Psoas muscle (tissue), 8 donors: ENCODE results near the gene JAM3. TPM values are rescaled to one million over a fixed set of nuclear protein-coding genes. Genes with fewer than 3 reads are reported as not detected.

ENCODE experiments used
- ATAC-seq, 4 donors: fragments of 200-7000 bp; cut with Tn5 transposase; one replicate each; pipeline ENCODE4 v1.9.1; 2020; ENCODE audit warnings: moderate library complexity in 3 of 4, mild to moderate bottlenecking in 2 of 4
- DNase-seq, 2 donors: peaks; one replicate each; pipeline ENCODE4 v3.0.0-alpha.2; 2020
- H3K27ac ChIP-seq: fragments of 200-600 bp; one replicate; pipeline ENCODE4 v1.8.0; 2022
- H3K27me3 ChIP-seq, 3 donors: fragments of 200-600 bp in 1 of 3; one replicate each; pipeline versions ENCODE4 v1.6.1 to v1.8.0; 2013 to 2022; ENCODE audit warnings: low read length in 2 of 3, mild to moderate bottlenecking in 2 of 3, moderate library complexity in 1 of 3; ENCODE audit not compliant: insufficient read depth in 3 of 3
- H3K36me3 ChIP-seq, 2 donors: fragments of 200-600 bp in 1 of 2; one replicate each; pipeline versions ENCODE4 v1.6.1 to v1.8.0; 2013 to 2022; ENCODE audit warnings: low read depth in 1 of 2, mild to moderate bottlenecking in 1 of 2, moderate library complexity in 1 of 2; ENCODE audit not compliant: insufficient read depth in 1 of 2
- H3K4me1 ChIP-seq: fragments of 200-600 bp; one replicate; pipeline ENCODE4 v1.8.0; 2022
- H3K4me3 ChIP-seq: fragments of 200-600 bp; one replicate; pipeline ENCODE4 v1.8.0; 2022; ENCODE audit warnings: mild to moderate bottlenecking
- H3K9me3 ChIP-seq: fragments of 200-600 bp; one replicate; pipeline ENCODE4 v1.8.0; 2022
- WGBS, 3 donors: extraction: QIAGEN DNeasy Blood & Tissue Kit; methylation state at CpG; one replicate each; pipeline versions ENCODE4 v1.1.6 to v1.1.7; 2013; 5-methylcytosine and 5-hydroxymethylcytosine counted together
- intact Hi-C, 2 donors: fragments of 100-400 bp; cut with DNase I; formaldehyde crosslinking; loops; one replicate each; pipeline versions ENCODE4 v1.11.0 to v1.14.2; 2022
- polyA plus RNA-seq, 3 donors: library from polyadenylated mRNA; stranded (reverse); fragments of 200-250 nt; gene quantifications; one replicate each; pipeline ENCODE4 v1.2.3, GENCODE V29; 2013
- total RNA-seq, 4 donors: library from RNA; stranded (reverse); fragmentation: NEBNext Ultra II Directional in 2 of 4; extraction: Animal tissue kit (Norgen Biotek cat#: 25700) in 2 of 4; gene quantifications; one replicate each; pipeline versions ENCODE4 v1.2.1 to v1.2.4, GENCODE V29; 2021 to 2023
- TF ChIP-seq, protein P1 (sequence below): fragments of 200-600 bp; IDR thresholded peaks from one replicate; pipeline ENCODE4 v1.8.0; 2022; ENCODE audit warnings: antibody characterized with exemption
- donor health status: healthy with polysubstance abuse.
- donor health status: DM: no; HTN: no; CAD: no; lungs with moderate emphysema.
- donor health status: Bipolar disorder and iron deficiency.
- donor health status: healthy.
- donor health status: DM: yes; HTN: yes; CAD: no.
- donor health status: DM: no; HTN: no; CAD: no.
- donor health status: DM: no; HTN: no; CAD: no.
- donor health status: DM: yes; HTN: yes; CAD: no.

JAM3 gene
- total and polyA plus RNA-seq, 7 donors = 2.4 to 12.7 (median 5.8) TPM

- TF ChIP-seq, protein P1, sequence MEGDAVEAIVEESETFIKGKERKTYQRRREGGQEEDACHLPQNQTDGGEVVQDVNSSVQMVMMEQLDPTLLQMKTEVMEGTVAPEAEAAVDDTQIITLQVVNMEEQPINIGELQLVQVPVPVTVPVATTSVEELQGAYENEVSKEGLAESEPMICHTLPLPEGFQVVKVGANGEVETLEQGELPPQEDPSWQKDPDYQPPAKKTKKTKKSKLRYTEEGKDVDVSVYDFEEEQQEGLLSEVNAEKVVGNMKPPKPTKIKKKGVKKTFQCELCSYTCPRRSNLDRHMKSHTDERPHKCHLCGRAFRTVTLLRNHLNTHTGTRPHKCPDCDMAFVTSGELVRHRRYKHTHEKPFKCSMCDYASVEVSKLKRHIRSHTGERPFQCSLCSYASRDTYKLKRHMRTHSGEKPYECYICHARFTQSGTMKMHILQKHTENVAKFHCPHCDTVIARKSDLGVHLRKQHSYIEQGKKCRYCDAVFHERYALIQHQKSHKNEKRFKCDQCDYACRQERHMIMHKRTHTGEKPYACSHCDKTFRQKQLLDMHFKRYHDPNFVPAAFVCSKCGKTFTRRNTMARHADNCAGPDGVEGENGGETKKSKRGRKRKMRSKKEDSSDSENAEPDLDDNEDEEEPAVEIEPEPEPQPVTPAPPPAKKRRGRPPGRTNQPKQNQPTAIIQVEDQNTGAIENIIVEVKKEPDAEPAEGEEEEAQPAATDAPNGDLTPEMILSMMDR = no peak
- Histone ChIP-seq H3K27me3 (peaks cover 0 to 2% (median 0%) of the 10 kb centered on the region in 3 donors), H3K9me3 (no peaks in the 10 kb centered on the region), H3K4me3 (no peak overlapping the region), H3K36me3 (no peaks in the 10 kb centered on the region), H3K4me1 (peaks cover 19% of the 10 kb centered on the region), H3K27ac (no peak overlapping the region)
- ATAC-seq (no peak), DNase-seq (no peak)
- intact Hi-C loops = loop anchor here in 1 of 2 donors (5.0 kb wide), 1 partner anchor 122 kb away; no protein-coding TSS in a partner anchor
- 43 to 54% (median 47%) methylated on average over 11 of the region's 11 CpGs for WGBS, 3 donors
Measured at GRCh38 chr11:134049303-134049702, 19.6 kb upstream of the JAM3 start.

DNA sequence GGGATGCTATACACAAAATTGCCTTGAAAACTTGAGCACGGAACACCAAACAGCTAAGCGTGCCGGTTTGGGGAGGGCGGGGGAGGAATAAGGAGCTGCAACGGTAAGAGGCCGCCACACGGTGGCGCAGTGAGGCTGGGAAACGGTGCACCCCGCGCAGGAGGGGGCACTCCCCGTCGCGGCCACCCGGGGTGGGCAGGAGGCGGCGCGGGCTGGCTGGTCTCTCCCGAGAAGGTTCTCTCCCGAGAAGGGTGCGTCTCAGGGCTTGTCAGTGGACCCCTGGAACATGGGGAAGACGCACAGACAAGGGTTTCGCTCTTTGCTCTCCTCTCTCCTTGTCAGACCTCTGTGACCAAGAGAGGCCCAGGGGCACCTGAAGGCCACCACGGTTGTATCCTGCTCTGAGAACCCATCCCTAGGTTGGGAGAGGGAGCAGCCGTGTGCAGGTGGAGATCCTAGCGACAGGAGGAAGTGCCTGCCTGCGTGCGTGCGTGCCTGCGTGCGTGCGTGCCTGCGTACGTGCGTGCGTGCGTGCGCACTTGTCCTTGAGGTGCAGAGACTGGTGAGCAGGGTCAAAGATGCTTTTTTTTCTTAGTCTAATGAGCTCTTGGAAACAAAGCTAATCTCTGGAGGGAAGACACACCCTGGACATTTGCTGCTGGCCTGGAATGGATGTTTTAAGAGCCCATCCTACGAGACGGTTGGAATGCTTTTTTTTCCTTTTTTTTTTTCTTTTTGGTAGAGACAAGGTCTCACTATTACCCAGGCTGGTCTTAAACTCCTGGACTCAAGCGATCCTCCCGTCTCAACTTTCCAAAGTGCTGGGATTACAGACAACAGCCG is 18.1 kb upstream of the JAM3 start:
- DNase-seq = peak; percentile 81 to 85
- Histone ChIP-seq H3K27ac (no peak overlapping the region), H3K36me3 (no peaks in the 10 kb centered on the region), H3K9me3 (no peaks in the 10 kb centered on the region), H3K4me3 (peak overlapping the region; percentile 45), H3K27me3 (peaks cover 0 to 2% (median 0%) of the 10 kb centered on the region in 3 donors), H3K4me1 (peaks cover 10% of the 10 kb centered on the region)
- TF ChIP-seq, protein P1 = peak; percentile 91
- WGBS, 3 donors = 38 to 41% (median 40%) methylated on average over 41 to 43 of the region's 43 CpGs
- peak; percentile 67 to 80 (median 74) for ATAC-seq
- intact Hi-C loops = loop anchor here (1.0 to 2.0 kb wide), 2 partner anchors 88 to 89 kb away; no protein-coding TSS in a partner anchor

GRCh38 chr11:134052395-134052987 is 16.4 kb upstream of the JAM3 start:
- Histone ChIP-seq H3K27ac (no peak overlapping the region), H3K9me3 (no peaks in the 10 kb centered on the region), H3K4me3 (no peak overlapping the region), H3K36me3 (no peaks in the 10 kb centered on the region), H3K4me1 (peaks cover 5% of the 10 kb centered on the region), H3K27me3 (peaks cover 0 to 2% (median 0%) of the 10 kb centered on the region in 3 donors)
- intact Hi-C loops = no loop called here
- ATAC-seq (no peak), DNase-seq (no peak)
- TF ChIP-seq, protein P1 = no peak
- WGBS, 3 donors = 81 to 86% (median 82%) methylated on average over 12 of the region's 12 CpGs

DNA sequence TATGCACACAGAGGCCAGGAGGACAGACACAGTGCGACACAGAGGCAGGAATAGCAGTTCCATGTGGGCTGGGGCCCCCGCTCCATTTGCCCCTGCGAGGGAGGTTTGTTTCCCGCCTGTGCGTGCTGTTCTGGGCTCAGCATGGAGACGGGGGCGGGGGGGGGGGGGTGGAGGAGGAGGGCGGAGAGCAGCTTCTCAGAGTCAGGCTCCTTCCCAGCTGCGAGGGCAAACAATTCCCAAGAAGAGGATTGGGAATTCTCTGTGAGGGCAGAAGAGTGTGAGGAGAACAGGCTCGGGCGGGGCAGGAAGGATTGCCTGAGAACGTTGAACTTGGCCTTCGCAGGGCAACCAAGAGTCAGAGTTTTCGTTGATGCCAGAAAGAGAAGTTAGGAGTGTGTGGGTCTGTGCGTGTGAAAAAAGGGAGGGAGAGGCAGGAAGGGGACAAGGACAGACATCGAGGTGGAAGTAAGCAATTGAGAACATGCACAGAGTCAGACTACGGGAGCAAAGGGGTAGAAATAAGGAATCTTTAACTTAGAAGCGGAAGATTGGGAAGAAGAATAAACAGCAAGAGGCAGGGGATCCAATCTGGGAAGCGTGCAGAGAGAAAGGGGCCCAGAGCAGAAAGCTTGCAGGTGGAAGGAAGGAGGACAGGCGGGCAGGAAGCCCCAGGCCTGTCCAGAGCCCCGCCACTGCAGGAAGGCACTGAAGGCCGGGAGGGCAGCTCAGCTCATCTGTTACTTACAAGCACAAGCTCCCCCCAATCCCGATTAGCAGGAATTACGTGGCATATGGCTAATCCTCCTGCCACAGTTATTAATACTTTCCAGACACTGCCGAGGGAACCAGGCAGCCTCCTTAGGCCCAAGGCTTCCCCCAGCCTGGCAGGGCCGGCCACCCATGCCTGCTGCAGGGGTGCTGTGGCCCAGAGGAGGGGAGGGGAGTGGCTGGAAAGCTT is 15.6 kb upstream of the JAM3 start:
- Histone ChIP-seq H3K4me1 (no peaks in the 10 kb centered on the region), H3K27me3 (peaks cover 0 to 2% (median 0%) of the 10 kb centered on the region in 3 donors), H3K36me3 (no peaks in the 10 kb centered on the region), H3K9me3 (no peaks in the 10 kb centered on the region), H3K4me3 (no peak overlapping the region), H3K27ac (no peak overlapping the region)
- intact Hi-C loops = no loop called here
- 60 to 64% (median 63%) methylated on average over 26 of the region's 26 CpGs for WGBS, 3 donors
- DNase-seq (no peak), ATAC-seq (no peak)
- TF ChIP-seq, protein P1 = no peak
